ENCODE results near the gene POLR3A.

POLR3A gene

DNA sequence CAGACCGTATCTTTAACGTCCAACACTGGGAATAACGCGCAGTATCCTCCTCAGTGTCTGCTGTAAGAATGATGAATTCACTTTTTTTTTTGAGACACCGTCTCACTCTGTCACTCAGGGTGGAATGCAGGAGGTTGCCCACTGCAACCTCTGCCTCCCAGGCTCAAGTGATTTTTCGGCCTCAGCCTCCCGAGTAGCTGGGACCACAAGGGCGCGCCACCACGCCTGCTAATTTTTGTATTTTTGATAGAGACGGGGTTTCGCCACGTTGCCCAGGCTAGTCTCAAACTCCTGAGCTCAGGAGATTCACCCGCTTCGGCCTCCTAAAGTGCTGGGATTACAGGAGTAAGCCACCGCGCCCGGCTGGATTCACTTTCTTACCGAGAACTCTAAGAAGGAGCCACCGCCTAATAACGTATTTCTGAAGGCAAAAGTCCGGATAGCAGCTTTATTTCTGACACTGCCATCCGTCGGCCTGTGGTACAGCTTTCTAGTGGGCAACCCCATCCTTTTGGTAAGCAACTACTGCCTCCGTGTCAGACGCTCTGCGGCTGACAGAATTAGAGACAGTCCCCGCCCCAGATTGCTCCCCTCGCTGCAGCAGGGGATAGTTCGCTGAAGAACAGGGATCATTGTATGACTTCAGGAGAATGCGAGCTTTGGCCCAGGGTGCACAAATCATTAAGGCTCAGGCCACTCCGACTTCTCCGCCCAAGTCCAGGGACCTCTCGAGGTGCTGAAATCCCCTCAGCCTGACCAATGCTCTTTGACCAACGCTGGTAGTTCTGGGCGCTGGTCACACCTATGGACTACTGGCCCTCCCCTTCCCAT lies 662 bp downstream of the POLR3A start:
- no peak for TF ChIP-seq EZH2phosphoT487 (conservative IDR thresholded peaks at IDR 0.05; ENCODE audit: low read length)
- TF ChIP-seq, protein P1, sequence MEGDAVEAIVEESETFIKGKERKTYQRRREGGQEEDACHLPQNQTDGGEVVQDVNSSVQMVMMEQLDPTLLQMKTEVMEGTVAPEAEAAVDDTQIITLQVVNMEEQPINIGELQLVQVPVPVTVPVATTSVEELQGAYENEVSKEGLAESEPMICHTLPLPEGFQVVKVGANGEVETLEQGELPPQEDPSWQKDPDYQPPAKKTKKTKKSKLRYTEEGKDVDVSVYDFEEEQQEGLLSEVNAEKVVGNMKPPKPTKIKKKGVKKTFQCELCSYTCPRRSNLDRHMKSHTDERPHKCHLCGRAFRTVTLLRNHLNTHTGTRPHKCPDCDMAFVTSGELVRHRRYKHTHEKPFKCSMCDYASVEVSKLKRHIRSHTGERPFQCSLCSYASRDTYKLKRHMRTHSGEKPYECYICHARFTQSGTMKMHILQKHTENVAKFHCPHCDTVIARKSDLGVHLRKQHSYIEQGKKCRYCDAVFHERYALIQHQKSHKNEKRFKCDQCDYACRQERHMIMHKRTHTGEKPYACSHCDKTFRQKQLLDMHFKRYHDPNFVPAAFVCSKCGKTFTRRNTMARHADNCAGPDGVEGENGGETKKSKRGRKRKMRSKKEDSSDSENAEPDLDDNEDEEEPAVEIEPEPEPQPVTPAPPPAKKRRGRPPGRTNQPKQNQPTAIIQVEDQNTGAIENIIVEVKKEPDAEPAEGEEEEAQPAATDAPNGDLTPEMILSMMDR (IDR thresholded peaks at IDR 0.05; ENCODE audit: insufficient read depth, low read length, poor library complexity, severe bottlenecking), result no peak
- Histone ChIP-seq H3K36me3 (ENCODE audit: low read length) (peaks cover 15% of the 10 kb centered on the region; the same call in 1 of the 2 replicates), H3F3A (ENCODE audit: insufficient read depth) (no peaks in the 10 kb centered on the region), H3K4me2 (ENCODE audit: low read depth, low read length, poor library complexity, severe bottlenecking) (peak overlapping the region; percentile 84), H3K9ac (ENCODE audit: low read length) (peak overlapping the region; percentile 98), H3K27ac (ENCODE audit: low read depth, low read length) (peak overlapping the region; percentile 51), H3K79me2 (ENCODE audit: insufficient read depth, low read length) (peaks cover 29% of the 10 kb centered on the region), H3K9me3 (ENCODE audit: insufficient read depth, low read length) (no peaks in the 10 kb centered on the region), H3K4me3 (ENCODE audit: insufficient read depth, low read length, poor library complexity, severe bottlenecking) (peak overlapping the region; percentile 98), H2AFZ (ENCODE audit: low read depth, low read length, severe bottlenecking) (peak overlapping the region; percentile 78), H3K9me2 (replicated peaks; ENCODE audit: insufficient read depth, low read length) (no peaks in the 10 kb centered on the region), H4K20me1 (ENCODE audit: low read depth, low read length) (no peaks in the 10 kb centered on the region), H3K27me3 (ENCODE audit: low read length) (no peaks in the 10 kb centered on the region)

DNA sequence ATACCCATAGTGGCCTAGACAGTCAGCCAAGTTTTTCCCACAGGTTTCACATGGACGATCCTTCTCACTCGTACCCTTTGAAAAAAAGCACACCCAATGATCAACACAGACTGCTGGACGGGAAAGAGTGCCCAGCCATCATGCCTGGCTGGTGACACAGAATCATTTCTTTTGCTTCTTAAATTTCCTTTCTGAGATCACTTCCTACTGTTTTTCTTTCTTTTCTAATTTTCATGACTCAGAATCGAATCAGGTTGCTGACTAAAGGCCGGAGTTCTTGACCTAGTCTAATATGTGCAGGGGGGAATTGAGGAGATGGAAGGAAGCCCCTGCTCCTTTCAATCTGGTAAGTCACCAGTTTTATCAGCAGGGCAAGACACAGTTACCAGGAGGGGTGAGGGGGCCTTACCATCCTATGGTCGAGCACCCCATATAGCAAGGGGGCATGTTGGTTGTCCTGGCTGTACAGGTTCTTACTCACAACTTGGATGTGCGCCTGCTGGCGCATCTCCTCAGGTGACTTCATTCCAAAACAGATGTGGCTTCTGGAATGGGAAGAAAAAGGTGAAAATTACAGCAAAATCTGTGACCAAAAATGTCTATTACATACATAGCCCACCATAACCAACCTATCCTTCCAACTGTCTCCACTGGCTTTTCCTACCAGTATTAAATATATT lies 3.5 kb downstream of the POLR3A start:
- Histone ChIP-seq H3K27ac (ENCODE audit: low read depth, low read length) (no peak overlapping the region), H4K20me1 (ENCODE audit: low read depth, low read length) (no peaks in the 10 kb centered on the region), H3K9ac (ENCODE audit: low read length) (no peak overlapping the region), H2AFZ (ENCODE audit: low read depth, low read length, severe bottlenecking) (no peak overlapping the region), H3K36me3 (ENCODE audit: low read length) (peaks cover 27% of the 10 kb centered on the region; the same call in 1 of the 2 replicates), H3F3A (ENCODE audit: insufficient read depth) (no peaks in the 10 kb centered on the region), H3K4me2 (ENCODE audit: low read depth, low read length, poor library complexity, severe bottlenecking) (no peak overlapping the region), H3K79me2 (ENCODE audit: insufficient read depth, low read length) (peaks cover 29% of the 10 kb centered on the region), H3K27me3 (ENCODE audit: low read length) (no peaks in the 10 kb centered on the region), H3K9me3 (ENCODE audit: insufficient read depth, low read length) (no peaks in the 10 kb centered on the region), H3K4me3 (ENCODE audit: insufficient read depth, low read length, poor library complexity, severe bottlenecking) (no peak overlapping the region), H3K9me2 (replicated peaks; ENCODE audit: insufficient read depth, low read length) (no peaks in the 10 kb centered on the region)
- TF ChIP-seq, protein P1 (IDR thresholded peaks at IDR 0.05; ENCODE audit: insufficient read depth, low read length, poor library complexity, severe bottlenecking), result no peak
- TF ChIP-seq EZH2phosphoT487 (conservative IDR thresholded peaks at IDR 0.05; ENCODE audit: low read length), result no peak

GRCh38 chr10:78023741-78024140 lies 5.6 kb downstream of the POLR3A start:
- Histone ChIP-seq H3K9me3 (ENCODE audit: insufficient read depth, low read length) (no peaks in the 10 kb centered on the region), H2AFZ (ENCODE audit: low read depth, low read length, severe bottlenecking) (no peak overlapping the region), H3K4me3 (ENCODE audit: insufficient read depth, low read length, poor library complexity, severe bottlenecking) (no peak overlapping the region), H3K9ac (ENCODE audit: low read length) (no peak overlapping the region), H3K4me2 (ENCODE audit: low read depth, low read length, poor library complexity, severe bottlenecking) (no peak overlapping the region), H3K27ac (ENCODE audit: low read depth, low read length) (no peak overlapping the region), H4K20me1 (ENCODE audit: low read depth, low read length) (no peaks in the 10 kb centered on the region), H3K27me3 (ENCODE audit: low read length) (no peaks in the 10 kb centered on the region), H3K79me2 (ENCODE audit: insufficient read depth, low read length) (peaks cover 23% of the 10 kb centered on the region), H3K36me3 (ENCODE audit: low read length) (peaks cover 30% of the 10 kb centered on the region; the same call in 1 of the 2 replicates), H3K9me2 (replicated peaks; ENCODE audit: insufficient read depth, low read length) (no peaks in the 10 kb centered on the region), H3F3A (ENCODE audit: insufficient read depth) (no peaks in the 10 kb centered on the region)
- TF ChIP-seq, protein P1 (IDR thresholded peaks at IDR 0.05; ENCODE audit: insufficient read depth, low read length, poor library complexity, severe bottlenecking), result no peak
- TF ChIP-seq EZH2phosphoT487 (conservative IDR thresholded peaks at IDR 0.05; ENCODE audit: low read length), result no peak

Data from SU-DHL-6 (cell line).